A172 (cell line): ENCODE measurements around the gene CBX3. TPM values are rescaled to one million over a fixed set of nuclear protein-coding genes. Genes with fewer than 3 reads are reported as not detected.
A peak's percentile ranks its signal among the peaks of the same experiment; 100 is the strongest.
"Not testable (repeated sequence)": the region's sequence is repeated elsewhere in the genome, so short reads cannot be mapped to it uniquely, and the experiment has no call there.

Experiments
- DNase-seq: peaks from one replicate; pipeline ENCODE4 v3.0.0-alpha.2; 2015; ENCODE audit warnings: low spot score
- total RNA-seq: library from RNA; depleted of rRNA; stranded (reverse); fragments of >200 nt; shearing (Covaris generic); gene quantifications from 2 replicates; pipeline ENCODE4 v1.2.3, GENCODE V29; 2014

Gene CBX3
- total RNA-seq, 1 experiment from 2014 or later = 544 TPM

- no peak for DNase-seq
These were observed 30.9 kb upstream of the CBX3 start for GRCh38 chr7:26170663-26171062.

- DNase-seq = no peak
These were observed 29.9 kb upstream of the CBX3 start for GRCh38 chr7:26171601-26172000.

DNA sequence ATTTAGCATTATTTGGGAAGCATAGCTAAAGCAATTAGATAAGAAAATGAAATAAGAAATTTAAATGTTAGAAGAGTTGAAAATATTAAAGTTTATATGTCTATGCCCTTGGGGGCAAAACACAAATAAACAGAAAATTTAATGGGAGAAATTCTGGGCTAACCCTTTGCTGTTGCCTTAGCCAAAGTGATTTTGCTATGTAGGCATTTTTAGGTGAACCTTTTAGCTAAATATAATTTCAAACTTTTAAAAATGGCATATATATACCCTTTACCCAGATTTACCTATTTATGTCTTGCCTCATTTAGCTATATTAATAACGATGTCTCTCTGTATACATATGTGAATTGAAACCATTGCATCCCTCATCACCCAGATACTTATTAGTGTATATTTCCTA lies 29.5 kb upstream of the CBX3 start:
- no peak for DNase-seq

DNA sequence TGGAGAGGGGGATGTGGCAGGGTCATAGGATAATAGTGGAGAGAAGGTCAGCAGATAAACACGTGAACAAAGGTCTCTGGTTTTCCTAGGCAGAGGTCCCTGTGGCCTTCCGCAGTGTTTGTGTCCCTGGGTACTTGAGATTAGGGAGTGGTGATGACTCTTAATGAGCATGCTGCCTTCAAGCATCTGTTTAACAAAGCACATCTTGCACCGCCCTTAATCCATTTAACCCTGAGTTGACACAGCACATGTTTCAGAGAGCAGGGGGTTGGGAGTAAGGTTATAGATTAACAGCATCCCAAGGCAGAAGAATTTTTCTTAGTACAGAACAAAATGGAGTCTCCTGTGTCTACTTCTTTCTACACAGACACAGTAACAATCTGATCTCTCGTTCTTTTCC lies 25.6 kb upstream of the CBX3 start:
- DNase-seq = not testable (repeated sequence)

DNA sequence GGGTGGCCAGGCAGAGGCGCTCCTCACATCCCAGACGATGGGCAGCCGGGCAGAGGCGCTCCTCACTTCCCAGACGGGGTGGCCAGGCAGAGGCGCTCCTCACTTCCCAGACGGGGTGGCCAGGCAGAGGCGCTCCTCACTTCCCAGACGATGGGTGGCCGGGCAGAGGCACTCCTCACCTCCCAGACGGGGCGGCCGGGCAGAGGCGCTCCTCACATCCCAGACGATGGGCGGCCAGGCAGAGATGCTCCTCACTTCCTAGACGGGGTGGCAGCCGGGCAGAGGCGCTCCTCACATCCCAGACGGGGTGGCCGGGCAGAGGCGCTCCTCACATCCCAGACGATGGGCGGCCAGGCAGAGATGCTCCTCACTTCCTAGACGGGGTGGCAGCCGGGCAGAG lies 24.8 kb upstream of the CBX3 start:
- DNase-seq = not testable (repeated sequence)

DNA sequence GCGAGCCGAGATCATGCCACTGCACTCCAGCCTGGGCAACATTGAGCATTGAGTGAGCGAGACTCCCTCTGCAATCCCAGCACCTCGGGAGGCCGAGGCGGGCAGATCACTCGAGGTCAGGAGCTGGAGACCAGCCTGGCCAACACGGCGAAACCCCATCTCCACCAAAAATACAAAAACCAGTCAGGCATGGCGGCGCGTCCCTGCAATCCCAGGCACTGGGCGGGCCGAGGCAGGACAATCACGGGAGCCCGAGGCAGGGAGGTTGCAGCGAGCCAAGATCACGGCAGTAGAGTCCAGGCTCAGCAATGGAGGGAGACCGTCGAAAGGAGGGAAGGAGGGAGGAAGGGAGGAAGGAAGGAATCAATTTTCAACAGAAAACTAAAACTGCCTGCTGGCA lies 24.3 kb upstream of the CBX3 start:
- not testable (repeated sequence) for DNase-seq

GRCh38 chr7:26178272-26178960 lies 23.1 kb upstream of the CBX3 start:
- no peak for DNase-seq

DNA sequence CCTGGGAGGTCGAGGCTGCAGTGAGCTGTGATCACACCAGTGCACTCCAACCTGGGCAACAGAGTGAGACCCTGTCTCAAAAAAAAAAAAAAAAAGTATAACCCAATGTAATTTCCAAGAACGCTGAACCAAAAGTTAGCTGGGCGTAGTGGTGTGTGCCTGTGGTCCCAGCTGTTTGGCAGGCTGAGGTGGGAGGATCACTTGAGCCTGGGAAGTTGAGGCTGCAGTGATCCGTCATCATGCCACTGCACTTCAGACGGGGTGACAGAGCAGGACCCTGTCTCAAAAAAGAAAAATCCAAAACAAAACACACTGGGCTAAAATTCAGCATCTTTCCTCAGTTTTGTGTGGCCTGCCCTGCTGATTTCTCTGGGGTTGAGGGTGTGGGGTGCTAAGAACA lies 22.1 kb upstream of the CBX3 start:
- no peak for DNase-seq

DNA sequence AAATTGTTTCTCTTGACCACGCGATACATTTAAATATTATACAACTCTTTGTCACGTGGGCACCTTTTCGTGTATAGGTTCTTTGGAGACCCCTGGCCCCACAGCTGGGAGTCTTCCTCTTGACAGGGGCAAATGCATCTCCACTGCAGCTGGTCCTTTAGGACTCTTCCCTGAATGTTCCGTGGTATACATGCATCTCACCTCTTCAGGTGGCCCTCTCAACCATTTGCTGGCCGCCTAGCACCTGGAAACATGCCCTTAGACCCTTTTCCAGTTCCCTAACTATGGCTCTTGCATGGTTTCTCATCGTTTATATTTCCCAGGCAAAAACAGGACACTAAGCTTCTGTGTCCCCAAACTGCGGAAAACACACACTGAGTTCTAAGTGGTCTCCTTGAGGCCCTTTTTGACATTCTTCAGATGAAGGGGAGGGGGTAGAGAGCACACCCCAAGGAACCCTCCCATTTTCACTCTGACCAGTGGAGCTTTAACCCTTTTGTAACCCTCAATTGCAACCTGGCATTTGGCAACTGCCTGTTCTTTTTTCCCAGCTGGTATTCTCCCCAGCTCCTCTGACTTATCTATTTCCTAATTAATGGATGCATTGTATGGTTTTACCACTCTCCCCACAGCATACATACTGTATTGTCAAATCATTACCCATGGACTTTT lies 21.6 kb upstream of the CBX3 start:
- no peak for DNase-seq

DNA sequence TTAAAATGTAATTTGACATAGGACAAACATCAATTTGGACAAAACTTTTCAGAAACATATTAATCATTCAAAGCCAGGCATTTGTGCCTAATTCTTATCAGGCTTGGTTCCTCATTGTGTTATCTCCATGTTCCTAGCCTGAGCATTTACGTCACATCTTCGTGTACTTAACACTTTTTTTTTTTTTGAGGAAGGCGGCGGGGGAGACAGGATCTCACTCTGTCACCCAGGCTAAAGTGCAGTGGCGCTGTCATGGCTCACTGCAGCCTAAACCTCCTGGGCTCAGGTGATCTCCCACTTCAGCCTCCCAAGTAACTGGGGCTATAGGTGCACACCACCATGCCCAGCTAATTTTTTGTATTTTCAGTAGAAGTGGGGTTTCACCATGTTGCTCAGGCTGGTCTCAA lies 20.8 kb upstream of the CBX3 start:
- DNase-seq = no peak

- no peak for DNase-seq
These were observed 19.9 kb upstream of the CBX3 start for GRCh38 chr7:26181474-26182227.

DNA sequence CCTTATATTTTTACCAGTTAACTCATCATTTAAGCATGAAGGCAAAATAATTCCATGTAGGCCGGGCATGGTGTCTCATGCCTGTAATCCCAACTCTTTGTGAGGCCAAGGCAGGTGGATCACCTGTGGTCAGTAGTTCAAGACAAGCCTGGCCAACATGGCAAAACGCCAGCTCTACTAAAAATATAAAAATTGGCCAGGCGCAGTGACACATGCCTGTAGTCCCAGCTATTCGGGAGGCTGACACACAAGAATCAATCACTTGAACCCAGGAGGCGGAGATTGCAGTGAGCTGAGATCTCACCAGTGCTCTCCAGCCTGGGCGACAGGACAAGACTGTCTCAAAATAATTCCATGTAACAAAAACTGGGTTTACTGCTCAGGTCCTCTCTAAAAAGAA lies 19.3 kb upstream of the CBX3 start:
- DNase-seq = no peak

- no peak for DNase-seq
These were observed 18.8 kb upstream of the CBX3 start for GRCh38 chr7:26182706-26183105.

- DNase-seq = no peak
These were observed 17.8 kb upstream of the CBX3 start for GRCh38 chr7:26183545-26184280.

DNA sequence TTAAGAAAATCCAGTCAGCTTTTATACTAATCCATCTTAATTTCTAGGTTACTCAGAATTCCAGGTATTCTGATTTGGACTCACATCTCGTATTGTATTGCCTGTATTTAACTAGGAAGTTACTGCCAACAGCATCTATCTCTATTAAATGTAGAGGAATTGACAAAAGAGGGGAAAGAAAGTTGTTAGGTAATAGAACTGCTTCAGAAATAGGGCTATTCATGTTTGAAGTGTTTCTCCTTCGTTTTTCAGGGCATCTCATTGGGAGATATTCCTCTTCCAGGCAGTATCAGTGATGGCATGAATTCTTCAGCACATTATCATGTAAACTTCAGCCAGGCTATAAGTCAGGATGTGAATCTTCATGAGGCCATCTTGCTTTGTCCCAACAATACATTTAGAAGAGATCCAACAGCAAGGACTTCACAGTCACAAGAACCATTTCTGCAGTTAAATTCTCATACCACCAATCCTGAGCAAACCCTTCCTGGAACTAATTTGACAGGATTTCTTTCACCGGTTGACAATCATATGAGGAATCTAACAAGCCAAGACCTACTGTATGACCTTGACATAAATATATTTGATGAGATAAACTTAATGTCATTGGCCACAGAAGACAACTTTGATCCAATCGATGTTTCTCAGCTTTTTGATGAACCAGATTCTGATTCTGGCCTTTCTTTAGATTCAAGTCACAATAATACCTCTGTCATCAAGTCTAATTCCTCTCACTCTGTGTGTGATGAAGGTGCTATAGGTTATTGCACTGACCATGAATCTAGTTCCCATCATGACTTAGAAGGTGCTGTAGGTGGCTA lies 17.1 kb upstream of the CBX3 start:
- DNase-seq = peak; percentile 20

DNA sequence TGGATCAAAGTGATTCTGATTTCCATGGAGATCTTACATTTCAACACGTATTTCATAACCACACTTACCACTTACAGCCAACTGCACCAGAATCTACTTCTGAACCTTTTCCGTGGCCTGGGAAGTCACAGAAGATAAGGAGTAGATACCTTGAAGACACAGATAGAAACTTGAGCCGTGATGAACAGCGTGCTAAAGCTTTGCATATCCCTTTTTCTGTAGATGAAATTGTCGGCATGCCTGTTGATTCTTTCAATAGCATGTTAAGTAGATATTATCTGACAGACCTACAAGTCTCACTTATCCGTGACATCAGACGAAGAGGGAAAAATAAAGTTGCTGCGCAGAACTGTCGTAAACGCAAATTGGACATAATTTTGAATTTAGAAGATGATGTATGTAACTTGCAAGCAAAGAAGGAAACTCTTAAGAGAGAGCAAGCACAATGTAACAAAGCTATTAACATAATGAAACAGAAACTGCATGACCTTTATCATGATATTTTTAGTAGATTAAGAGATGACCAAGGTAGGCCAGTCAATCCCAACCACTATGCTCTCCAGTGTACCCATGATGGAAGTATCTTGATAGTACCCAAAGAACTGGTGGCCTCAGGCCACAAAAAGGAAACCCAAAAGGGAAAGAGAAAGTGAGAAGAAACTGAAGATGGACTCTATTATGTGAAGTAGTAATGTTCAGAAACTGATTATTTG lies 16.3 kb upstream of the CBX3 start:
- no peak for DNase-seq

DNA sequence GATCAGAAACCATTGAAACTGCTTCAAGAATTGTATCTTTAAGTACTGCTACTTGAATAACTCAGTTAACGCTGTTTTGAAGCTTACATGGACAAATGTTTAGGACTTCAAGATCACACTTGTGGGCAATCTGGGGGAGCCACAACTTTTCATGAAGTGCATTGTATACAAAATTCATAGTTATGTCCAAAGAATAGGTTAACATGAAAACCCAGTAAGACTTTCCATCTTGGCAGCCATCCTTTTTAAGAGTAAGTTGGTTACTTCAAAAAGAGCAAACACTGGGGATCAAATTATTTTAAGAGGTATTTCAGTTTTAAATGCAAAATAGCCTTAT lies 15.7 kb upstream of the CBX3 start:
- DNase-seq = no peak

DNA sequence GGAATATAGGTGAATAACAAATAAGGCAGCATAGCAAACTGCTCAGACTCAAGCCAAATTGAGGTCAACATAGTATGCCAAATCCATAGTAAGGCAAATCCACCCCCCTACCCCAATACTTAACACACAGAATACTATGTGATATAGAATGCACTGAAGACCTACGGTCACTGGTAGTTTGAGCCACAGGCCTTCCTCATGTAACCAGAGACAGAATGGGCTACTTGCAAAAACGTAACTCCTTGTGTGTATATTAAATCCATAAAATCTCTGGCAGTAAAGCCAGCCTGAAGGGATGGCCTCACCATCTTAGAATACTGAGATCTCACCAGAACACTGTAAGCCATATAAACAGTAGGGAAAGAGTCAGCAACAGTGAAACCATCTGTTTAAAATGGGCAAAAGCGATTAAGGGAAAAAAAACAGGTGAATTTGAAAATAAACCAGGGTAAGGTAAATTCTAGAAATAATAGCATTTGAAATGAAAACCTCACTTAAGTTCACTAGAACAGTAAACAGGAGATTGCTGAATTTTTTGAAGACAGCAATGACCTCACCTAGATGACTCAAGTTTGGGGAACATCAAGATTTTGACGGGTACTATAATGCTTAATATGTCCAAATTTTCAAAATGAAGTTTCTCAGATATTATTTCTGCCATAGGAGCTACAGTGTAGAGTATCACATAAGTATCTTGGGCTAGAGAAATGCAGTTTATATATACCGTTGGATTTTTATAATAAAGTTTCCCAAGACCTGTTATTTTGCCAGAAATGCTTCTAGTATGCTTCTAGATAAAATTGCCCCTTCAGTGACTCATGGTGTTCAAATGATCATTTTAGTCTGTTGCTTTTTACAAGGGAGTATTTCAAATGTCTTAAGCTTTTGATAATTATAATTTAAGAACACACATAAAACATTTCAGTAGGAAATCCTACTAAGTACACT lies 14.9 kb upstream of the CBX3 start:
- DNase-seq = no peak

GRCh38 chr7:26187380-26188205 lies 14.0 kb upstream of the CBX3 start:
- no peak for DNase-seq
